HCT116 (cell line): Measurements from ENCODE around the gene NBPF20. TPM values are rescaled to one million over a fixed set of nuclear protein-coding genes. Genes with fewer than 3 reads are reported as not detected.
"Not testable (repeated sequence)": the region's sequence is repeated elsewhere in the genome, so short reads cannot be mapped to it uniquely, and the experiment has no call there.

Experiments
- ATAC-seq: fragments of 200-7000 bp; cut with Tn5 transposase; 2 replicates; pipeline ENCODE4 v1.9.1; 2020; ENCODE audit warnings: mild to moderate bottlenecking, moderate library complexity
- BruUV-seq: library from RNA; stranded (reverse); fragments of 400-500 nt; replicated peaks from 2 replicates; lab custom pipeline; 2021; lab: Mats Ljungman, UMichigan
- CTCF ChIA-PET: fragments of 300-600 bp; sonication (Branson Sonifier 250); formaldehyde crosslinking; loops from one replicate; lab custom pipeline; 2021; ENCODE audit warnings: antibody characterized with exemption; lab: Charles Lee
- POLR2A ChIA-PET: fragments of 300-600, 350-600 bp; sonication (Branson Sonifier 250); formaldehyde crosslinking; loops from one replicate; lab custom pipeline; 2021; ENCODE audit warnings: antibody characterized with exemption; lab: Charles Lee
- RAD21 ChIA-PET, 2 experiments: fragments of 300-600 bp; sonication (Branson Sonifier 250); formaldehyde crosslinking; loops; one replicate each; lab custom pipeline; 2023; ENCODE audit warnings: low total read pairs in 2 of 2; ENCODE audit not compliant: uncharacterized antibody in 2 of 2, unreplicated experiment in 2 of 2, low non-redundant PET in 1 of 2; lab: Charles Lee
- DNase-seq: peaks from one replicate; pipeline ENCODE4 v3.0.0-alpha.2; 2010; ENCODE audit warnings: low read depth, low spot score
- H2AFZ ChIP-seq: fragments of 200-600 bp; shearing (Covaris generic), sonication (generic); 2 replicates; pipeline ENCODE4 v1.6.1; 2017; ENCODE audit warnings: low read depth, mixed run types, mixed read lengths, antibody characterized with exemption, low read length; ENCODE audit not compliant: poor library complexity, severe bottlenecking
- H3K27ac ChIP-seq: 2 replicates; pipeline ENCODE4 v1.5.1; 2012; ENCODE audit warnings: low read depth, low read length
- H3K27me3 ChIP-seq: fragments of 200-600 bp; sonication (generic); 2 replicates; pipeline ENCODE4 v1.6.1; 2016; ENCODE audit warnings: mixed run types, low read length, mixed read lengths; ENCODE audit not compliant: insufficient read depth
- H3K36me3 ChIP-seq, 2 experiments: fragments of 200-500 bp in 1 of 2; fragments of 200-600 bp in 1 of 2; sonication (Bioruptor generic) in 1 of 2; sonication (generic) in 1 of 2; 2 replicates each; pipeline versions ENCODE4 v1.5.1 to v1.6.1; 2014 to 2016; ENCODE audit warnings: low read length in 2 of 2, inconsistent platforms in 1 of 2, mixed read lengths in 1 of 2, mixed run types in 1 of 2; ENCODE audit not compliant: insufficient read depth in 2 of 2, control insufficient read depth in 1 of 2
- H3K4me1 ChIP-seq, 2 experiments: fragments of 200-600 bp in 1 of 2; sonication (generic) in 1 of 2; 2 replicates each; pipeline versions ENCODE4 v1.5.1 to v1.6.1; 2012 to 2017; ENCODE audit warnings: low read length in 2 of 2, inconsistent platforms in 1 of 2, mild to moderate bottlenecking in 1 of 2, mixed read lengths in 1 of 2, mixed run types in 1 of 2, moderate library complexity in 1 of 2; ENCODE audit not compliant: insufficient read depth in 2 of 2, control insufficient read depth in 1 of 2
- H3K4me2 ChIP-seq: fragments of 200-600 bp; sonication (generic); 2 replicates; pipeline ENCODE4 v1.6.1; 2017; ENCODE audit warnings: mixed run types, low read length, mixed read lengths
- H3K4me3 ChIP-seq, 2 experiments: fragments of 200-600 bp in 1 of 2; sonication (generic) in 1 of 2; replicated peaks in 1 of 2; 2 replicates each; pipeline ENCODE4 v1.5.1; 2011 to 2016; ENCODE audit warnings: low read length in 2 of 2, control low read depth in 1 of 2, low read depth in 1 of 2, mild to moderate bottlenecking in 1 of 2, mixed read lengths in 1 of 2, mixed run types in 1 of 2
- H3K79me2 ChIP-seq: fragments of 200-600 bp; sonication (generic); 2 replicates; pipeline ENCODE4 v1.6.1; 2017; ENCODE audit warnings: mild to moderate bottlenecking, mixed run types, low read length, moderate library complexity, mixed read lengths; ENCODE audit not compliant: insufficient read depth
- H3K9ac ChIP-seq: fragments of 200-600 bp; sonication (generic); 2 replicates; pipeline ENCODE4 v1.6.1; 2016; ENCODE audit warnings: low read length, mixed read lengths
- H3K9me2 ChIP-seq: fragments of 200-600 bp; sonication (generic), shearing (Covaris generic); 2 replicates; pipeline ENCODE4 v1.6.1; 2017; ENCODE audit warnings: mixed run types, mild to moderate bottlenecking, moderate library complexity; ENCODE audit not compliant: insufficient read depth
- H3K9me3 ChIP-seq, 2 experiments: fragments of 200-500 bp in 1 of 2; fragments of 200-600 bp in 1 of 2; sonication (Bioruptor generic) in 1 of 2; sonication (generic) in 1 of 2; 2 replicates each; pipeline ENCODE4 v1.6.1; 2014 to 2017; ENCODE audit warnings: low read length in 2 of 2, mixed read lengths in 2 of 2, inconsistent platforms in 1 of 2, low read depth in 1 of 2, mild to moderate bottlenecking in 1 of 2, mixed run types in 1 of 2, moderate library complexity in 1 of 2; ENCODE audit not compliant: control insufficient read depth in 1 of 2, insufficient read depth in 1 of 2
- H4K20me1 ChIP-seq: fragments of 200-600 bp; sonication (generic), shearing (Covaris generic); 2 replicates; pipeline ENCODE4 v1.6.1; 2017; ENCODE audit warnings: mixed run types, mild to moderate bottlenecking, moderate library complexity; ENCODE audit not compliant: insufficient read depth
- intact Hi-C: fragments of 100-400 bp; cut with micrococcal nuclease; formaldehyde crosslinking; loops from 2 replicates; pipeline ENCODE4 v1.10.0; 2022
- total RNA-seq: library from RNA; stranded (reverse); gene quantifications from one replicate; pipeline ENCODE4 v1.2.1, GENCODE V29; 2021; ENCODE audit not compliant: unreplicated experiment

Gene NBPF20
- total RNA-seq, 1 experiment from 2014 or later = 3.8 TPM

GRCh38 chr1:145454824-145455177 is 29.4 kb upstream of the NBPF20 start:
- H3K4me3 ChIP-seq, RAD21 ChIA-PET, H3K9me2 ChIP-seq, DNase-seq, BruUV-seq, H4K20me1 ChIP-seq, H3K9me3 ChIP-seq, H3K4me2 ChIP-seq, H3K79me2 ChIP-seq, H3K27me3 ChIP-seq, intact Hi-C loops, H3K4me1 ChIP-seq, H2AFZ ChIP-seq, H3K27ac ChIP-seq, H3K36me3 ChIP-seq, POLR2A ChIA-PET, CTCF ChIA-PET, ATAC-seq, H3K9ac ChIP-seq: not testable (repeated sequence)

- POLR2A ChIA-PET, H3K27me3 ChIP-seq: not testable (repeated sequence)
These were observed 28.7 kb upstream of the NBPF20 start for GRCh38 chr1:145453873-145454823.

GRCh38 chr1:145452506-145452905 is 27.1 kb upstream of the NBPF20 start:
- intact Hi-C loops, POLR2A ChIA-PET, H3K4me1 ChIP-seq, H3K27me3 ChIP-seq, DNase-seq, H4K20me1 ChIP-seq, BruUV-seq, H3K4me2 ChIP-seq, H3K27ac ChIP-seq, H3K9ac ChIP-seq, H3K79me2 ChIP-seq, H3K9me2 ChIP-seq, CTCF ChIA-PET, RAD21 ChIA-PET, H2AFZ ChIP-seq, H3K36me3 ChIP-seq, H3K9me3 ChIP-seq, H3K4me3 ChIP-seq: not testable (repeated sequence)
- ATAC-seq = 0 out of 2 replicates have a peak, but pooled peaks have one; percentile 24

More at GRCh38 chr1:145453873-145454823, 28.7 kb upstream of the NBPF20 start:
- H2AFZ ChIP-seq, ATAC-seq, intact Hi-C loops, H4K20me1 ChIP-seq, H3K9me2 ChIP-seq, DNase-seq, H3K4me3 ChIP-seq, H3K36me3 ChIP-seq, CTCF ChIA-PET, H3K79me2 ChIP-seq, H3K9me3 ChIP-seq, H3K4me2 ChIP-seq, BruUV-seq, H3K27ac ChIP-seq, RAD21 ChIA-PET, H3K9ac ChIP-seq, H3K4me1 ChIP-seq: not testable (repeated sequence)
